PC-3 (cell line): ENCODE measurements around the gene BCAR1. TPM values are rescaled to one million over a fixed set of nuclear protein-coding genes. Genes with fewer than 3 reads are reported as not detected.
A peak's percentile ranks its signal among the peaks of the same experiment; 100 is the strongest.

Source experiments
- ATAC-seq: fragments of 200-7000 bp; cut with Tn5 transposase; 2 replicates; pipeline ENCODE4 v1.9.1; 2020; ENCODE audit warnings: mild to moderate bottlenecking, moderate library complexity
- BruUV-seq: library from RNA; stranded (reverse); fragments of 400-500 nt; replicated peaks from 2 replicates; lab custom pipeline; 2021; lab: Mats Ljungman, UMichigan
- CTCF ChIA-PET: fragments of 300-600 bp; sonication (Branson Sonifier 250); formaldehyde crosslinking; loops from one replicate; lab custom pipeline; 2022; ENCODE audit warnings: antibody characterized with exemption; lab: Charles Lee
- POLR2A ChIA-PET: fragments of 300-600 bp; sonication (Branson Sonifier 250); formaldehyde crosslinking; loops from one replicate; lab custom pipeline; 2022; ENCODE audit warnings: antibody characterized with exemption; ENCODE audit not compliant: unreplicated experiment; lab: Charles Lee
- DNase-seq: peaks from one replicate; pipeline ENCODE4 v3.0.0-alpha.2; 2015
- H2AFZ ChIP-seq: fragments of 300-600 bp; sonication (generic); 2 replicates; pipeline ENCODE4 v1.6.0; 2016; ENCODE audit warnings: antibody characterized with exemption, low read length
- H3F3A ChIP-seq: fragments of 300-600 bp; sonication (generic); one replicate; pipeline ENCODE4 v1.6.0; 2017; ENCODE audit warnings: antibody characterized with exemption, low read length, control low read depth, mild to moderate bottlenecking; ENCODE audit not compliant: unreplicated experiment
- H3K27ac ChIP-seq: fragments of 300-600 bp; sonication (generic); 2 replicates; pipeline ENCODE4 v1.5.1; 2016; ENCODE audit warnings: mild to moderate bottlenecking, low read length
- H3K27me3 ChIP-seq: fragments of 300-600 bp; sonication (generic); 2 replicates; pipeline ENCODE4 v1.6.1; 2016; ENCODE audit warnings: low read length, mixed read lengths
- H3K36me3 ChIP-seq: fragments of 300-600 bp; sonication (generic); 2 replicates; pipeline ENCODE4 v1.6.1; 2016; ENCODE audit warnings: low read depth, mixed run types, low read length, mixed read lengths
- H3K4me1 ChIP-seq: fragments of 300-600 bp; sonication (generic); 2 replicates; pipeline ENCODE4 v1.5.1; 2016; ENCODE audit warnings: low read length; ENCODE audit not compliant: insufficient read depth
- H3K4me2 ChIP-seq: fragments of 300-600 bp; sonication (generic); 2 replicates; pipeline ENCODE4 v1.6.0; 2016; ENCODE audit warnings: low read length
- H3K4me3 ChIP-seq: fragments of 300-600 bp; sonication (generic); 2 replicates; pipeline ENCODE4 v1.5.1; 2016; ENCODE audit warnings: mild to moderate bottlenecking, low read length, mixed read lengths
- H3K79me2 ChIP-seq: fragments of 300-600 bp; sonication (generic); 2 replicates; pipeline ENCODE4 v1.6.1; 2017; ENCODE audit warnings: low read length, mixed read lengths
- H3K9ac ChIP-seq: fragments of 300-600 bp; sonication (generic); 2 replicates; pipeline ENCODE4 v1.6.0; 2016; ENCODE audit warnings: mild to moderate bottlenecking, low read length
- H3K9me2 ChIP-seq: fragments of 300-600 bp; sonication (generic); replicated peaks from 2 replicates; pipeline ENCODE4 v1.6.1; 2016; ENCODE audit warnings: mixed run types, low read length, mixed read lengths
- H3K9me3 ChIP-seq: fragments of 300-600 bp; sonication (generic); 2 replicates; pipeline ENCODE4 v1.6.1; 2016; ENCODE audit warnings: low read length, mixed read lengths
- H4K20me1 ChIP-seq: fragments of 300-600 bp; sonication (generic); 2 replicates; pipeline ENCODE4 v1.6.1; 2016; ENCODE audit warnings: low read length, mixed read lengths
- CTCF ChIP-seq: fragments of 300-600 bp; sonication (generic); conservative IDR thresholded peaks from 2 replicates; pipeline ENCODE4 v1.5.1; 2017; ENCODE audit warnings: antibody characterized with exemption, low read depth, mild to moderate bottlenecking, low read length
- EZH2 ChIP-seq: fragments of 300-600 bp; sonication (generic); IDR thresholded peaks from one replicate; pipeline ENCODE4 v1.6.1; 2017; ENCODE audit warnings: antibody characterized with exemption, mild to moderate bottlenecking, low read length; ENCODE audit not compliant: unreplicated experiment
- EZH2phosphoT487 ChIP-seq: fragments of 300-600 bp; sonication (generic); IDR thresholded peaks from 2 replicates; pipeline ENCODE4 v1.6.1; 2018; ENCODE audit warnings: mild to moderate bottlenecking, antibody characterized with exemption, low read length, borderline replicate concordance
- intact Hi-C: fragments of 100-400 bp; cut with micrococcal nuclease; formaldehyde crosslinking; loops from 2 replicates; pipeline ENCODE4 v1.9.0; 2023
- total RNA-seq: library from RNA; depleted of rRNA; stranded (reverse); fragments of >200 nt; gene quantifications from 2 replicates; pipeline ENCODE4 v1.2.3, GENCODE V29; 2014

Gene BCAR1
- total RNA-seq, 1 experiment from 2014 or later: 49.3 TPM

GRCh38 chr16:75197522-75198134, 53.8 kb downstream of the BCAR1 start:
- no peak overlapping the region for H3K27ac ChIP-seq
- TF ChIP-seq EZH2: no peak

GRCh38 chr16:75196836-75197235, 54.6 kb downstream of the BCAR1 start:
- Histone ChIP-seq H4K20me1 (no peaks in the 10 kb centered on the region), H3K79me2 (no peaks in the 10 kb centered on the region), H3K4me2 (no peak overlapping the region), H3K9ac (no peak overlapping the region), H3K36me3 (no peaks in the 10 kb centered on the region), H2AFZ (no peak overlapping the region), H3K27me3 (no peaks in the 10 kb centered on the region), H3K27ac (no peak overlapping the region), H3K4me1 (no peaks in the 10 kb centered on the region), H3F3A (no peaks in the 10 kb centered on the region), H3K9me2 (no peaks in the 10 kb centered on the region), H3K4me3 (no peak overlapping the region), H3K9me3 (no peaks in the 10 kb centered on the region)
- no peak for ATAC-seq
- ChIA-PET CTCF (interaction anchor here (0.6 kb wide), 1 partner anchor 20 kb away, joined by 3 read pairs; no protein-coding TSS in a partner anchor), POLR2A (no interaction called here)
- TF ChIP-seq CTCF (no peak), EZH2 (no peak), EZH2phosphoT487 (no peak)
- no peak for DNase-seq
- intact Hi-C loops: loop anchor here (5.0 kb wide), 2 partner anchors 35 to 325 kb away; no protein-coding TSS in a partner anchor
- no TSS peak for BruUV-seq

More at GRCh38 chr16:75197522-75198134, 53.8 kb downstream of the BCAR1 start:
- Histone ChIP-seq H3K9me2 (no peaks in the 10 kb centered on the region), H4K20me1 (no peaks in the 10 kb centered on the region), H3K9ac (no peak overlapping the region), H3K79me2 (no peaks in the 10 kb centered on the region), H3K36me3 (no peaks in the 10 kb centered on the region), H3K4me2 (peak overlapping the region; percentile 65; the same call in 1 of the 2 replicates), H3K27me3 (no peaks in the 10 kb centered on the region), H2AFZ (peak overlapping the region; percentile 67; the same call in 1 of the 2 replicates), H3K4me1 (no peaks in the 10 kb centered on the region), H3K9me3 (no peaks in the 10 kb centered on the region), H3F3A (no peaks in the 10 kb centered on the region), H3K4me3 (no peak overlapping the region)
- CTCF ChIA-PET: no interaction called here
- POLR2A ChIA-PET: no interaction called here
- intact Hi-C loops: loop anchor here (5.0 kb wide), 2 partner anchors 35 to 325 kb away; no protein-coding TSS in a partner anchor
- no peak for ATAC-seq
- BruUV-seq: no TSS peak
- no peak for DNase-seq

- H3K27ac ChIP-seq: no peak overlapping the region
- intact Hi-C loops: loop anchor here (5.0 kb wide), 2 partner anchors 36 to 326 kb away; no protein-coding TSS in a partner anchor
- H4K20me1 ChIP-seq: no peaks in the 10 kb centered on the region
- no peak overlapping the region for H3K4me2 ChIP-seq
- no peaks in the 10 kb centered on the region for H3K4me1 ChIP-seq
- ATAC-seq (no peak), DNase-seq (no peak)
- no peak overlapping the region for H2AFZ ChIP-seq
- no peak overlapping the region for H3K4me3 ChIP-seq
- no peak overlapping the region for H3K9ac ChIP-seq
- H3K27me3 ChIP-seq: no peaks in the 10 kb centered on the region
- H3K9me2 ChIP-seq: no peaks in the 10 kb centered on the region
- TF ChIP-seq EZH2phosphoT487: no peak
- no peak for TF ChIP-seq EZH2
- no peak for TF ChIP-seq CTCF
- no peaks in the 10 kb centered on the region for H3K9me3 ChIP-seq
- no peaks in the 10 kb centered on the region for H3F3A ChIP-seq
- no peaks in the 10 kb centered on the region for H3K36me3 ChIP-seq
- CTCF ChIA-PET: interaction anchor here (0.6 kb wide), 1 partner anchor 329 kb away, joined by 4 read pairs; no protein-coding TSS in a partner anchor
- POLR2A ChIA-PET: no interaction called here
- BruUV-seq: no TSS peak
- H3K79me2 ChIP-seq: no peaks in the 10 kb centered on the region
Observed at GRCh38 chr16:75195811-75196790, 55.3 kb downstream of the BCAR1 start.
